Neural progenitor cell (in vitro differentiated cells): ENCODE data around the gene DCP1B.

Experiments used
- CTCF ChIP-seq: fragments of 200-600 bp; sonication (generic); IDR thresholded peaks from 2 replicates; pipeline ENCODE4 v1.5.1; 2017; ENCODE audit warnings: antibody characterized with exemption, mild to moderate bottlenecking
- EZH2 ChIP-seq: fragments of 200-600 bp; sonication (generic); IDR thresholded peaks from 2 replicates; pipeline ENCODE4 v1.6.1; 2017; ENCODE audit warnings: antibody characterized with exemption, mild to moderate bottlenecking, moderate library complexity

- no peak for TF ChIP-seq EZH2
- TF ChIP-seq CTCF: no peak
Observed at GRCh38 chr12:1993871-1994371, 10.3 kb downstream of the DCP1B start.
